WTC11 (cell line): ENCODE data around the gene PLEKHA6. TPM values are rescaled to one million over a fixed set of nuclear protein-coding genes. Genes with fewer than 3 reads are reported as not detected.

Source experiments
- ATAC-seq: fragments of 200-7000 bp; cut with Tn5 transposase; 2 replicates; pipeline ENCODE4 v1.10.0; 2021; ENCODE audit warnings: mild to moderate bottlenecking, moderate library complexity
- CTCF ChIA-PET: fragments of 300-600 bp; sonication (Branson Sonifier 250); formaldehyde crosslinking; loops from one replicate; lab custom pipeline; 2021; ENCODE audit warnings: antibody characterized with exemption; lab: Charles Lee
- POLR2A ChIA-PET: fragments of 350-600 bp; sonication (Branson Sonifier 250); formaldehyde crosslinking; loops from one replicate; lab custom pipeline; 2021; ENCODE audit warnings: antibody characterized with exemption; lab: Charles Lee
- DNase-seq: peaks from one replicate; pipeline ENCODE4 v3.0.0; 2021; ENCODE audit warnings: low spot score
- H3K27ac Mint-ChIP-seq: 2 replicates; pipeline ENCODE4 v1.8.0; 2021; ENCODE audit warnings: mixed read lengths
- H3K27me3 Mint-ChIP-seq: 2 replicates; pipeline ENCODE4 v1.8.0; 2021; ENCODE audit warnings: low read depth, mild to moderate bottlenecking, moderate library complexity, mixed read lengths
- H3K36me3 Mint-ChIP-seq: 2 replicates; pipeline ENCODE4 v1.8.0; 2021; ENCODE audit warnings: mixed read lengths
- H3K4me1 Mint-ChIP-seq: 2 replicates; pipeline ENCODE4 v1.8.0; 2022; ENCODE audit warnings: mixed read lengths
- H3K4me3 Mint-ChIP-seq: 2 replicates; pipeline ENCODE4 v1.8.0; 2021; ENCODE audit warnings: mild to moderate bottlenecking, moderate library complexity, mixed read lengths
- H3K9me3 Mint-ChIP-seq: 2 replicates; pipeline ENCODE4 v1.8.0; 2021; ENCODE audit warnings: mixed read lengths
- E2F1 ChIP-seq: sonication (generic); formaldehyde crosslinking; IDR thresholded peaks from 2 replicates; pipeline ENCODE4 v1.8.0; 2022; ENCODE audit warnings: mild to moderate bottlenecking, missing genetic modification reagents
- E2F4 ChIP-seq: sonication (generic); formaldehyde crosslinking; IDR thresholded peaks from 2 replicates; pipeline ENCODE4 v1.8.1; 2022; ENCODE audit warnings: low read depth, mild to moderate bottlenecking, moderate library complexity, missing genetic modification reagents, borderline replicate concordance
- ELF4 ChIP-seq: sonication (generic); formaldehyde crosslinking; IDR thresholded peaks from 2 replicates; pipeline ENCODE4 v1.8.1; 2022; ENCODE audit warnings: low read depth, mild to moderate bottlenecking, moderate library complexity, missing genetic modification reagents
- FOXJ3 ChIP-seq: sonication (generic); formaldehyde crosslinking; IDR thresholded peaks from 2 replicates; pipeline ENCODE4 v1.9.0; 2021; ENCODE audit warnings: missing genetic modification reagents, mild to moderate bottlenecking, borderline replicate concordance
- FOXP1 ChIP-seq: sonication (generic); formaldehyde crosslinking; IDR thresholded peaks from 2 replicates; pipeline ENCODE4 v1.8.0; 2022; ENCODE audit warnings: missing genetic modification reagents, mild to moderate bottlenecking, moderate library complexity, borderline replicate concordance
- FOXP4 ChIP-seq: sonication (generic); formaldehyde crosslinking; IDR thresholded peaks from 2 replicates; pipeline ENCODE4 v1.8.0; 2022; ENCODE audit warnings: mild to moderate bottlenecking, missing genetic modification reagents
- GTF2I ChIP-seq: fragments of 250-450 bp; sonication (Bioruptor Pico); conservative IDR thresholded peaks from 2 replicates; pipeline ENCODE4 v1.4.0; 2021; ENCODE audit warnings: mild to moderate bottlenecking
- JAZF1 ChIP-seq: fragments of 250-450 bp; sonication (Bioruptor Pico); IDR thresholded peaks from 2 replicates; pipeline ENCODE4 v1.9.0; 2021; ENCODE audit warnings: moderate library complexity, mild to moderate bottlenecking, inconsistent platforms
- MAX ChIP-seq: sonication (generic); formaldehyde crosslinking; IDR thresholded peaks from 2 replicates; pipeline ENCODE4 v1.8.0; 2022; ENCODE audit warnings: mild to moderate bottlenecking, missing genetic modification reagents
- MYBL2 ChIP-seq: sonication (generic); formaldehyde crosslinking; IDR thresholded peaks from 2 replicates; pipeline ENCODE4 v1.8.1; 2023; ENCODE audit warnings: mild to moderate bottlenecking, moderate library complexity, missing genetic modification reagents
- NFYB ChIP-seq: sonication (generic); formaldehyde crosslinking; conservative IDR thresholded peaks from 2 replicates; pipeline ENCODE4 v1.8.0; 2022; ENCODE audit warnings: low read depth, missing genetic modification reagents
- TP53 ChIP-seq: sonication (generic); formaldehyde crosslinking; IDR thresholded peaks from 2 replicates; pipeline ENCODE4 v1.8.1; 2023; ENCODE audit warnings: mild to moderate bottlenecking, missing genetic modification reagents
- USF2 ChIP-seq: sonication (generic); formaldehyde crosslinking; IDR thresholded peaks from 2 replicates; pipeline ENCODE4 v1.8.1; 2023; ENCODE audit warnings: mild to moderate bottlenecking, missing genetic modification reagents, moderate library complexity
- ZBTB21 ChIP-seq: sonication (generic); formaldehyde crosslinking; IDR thresholded peaks from 2 replicates; pipeline ENCODE4 v1.8.1; 2023; ENCODE audit warnings: mild to moderate bottlenecking, missing genetic modification reagents, borderline replicate concordance
- ZNF263 ChIP-seq: sonication (generic); formaldehyde crosslinking; IDR thresholded peaks from 2 replicates; pipeline ENCODE4 v1.8.1; 2022; ENCODE audit warnings: low read depth, mild to moderate bottlenecking, moderate library complexity, missing genetic modification reagents
- ZNF317 ChIP-seq: sonication (generic); formaldehyde crosslinking; IDR thresholded peaks from 2 replicates; pipeline ENCODE4 v1.8.1; 2023; ENCODE audit warnings: low read depth, mild to moderate bottlenecking, moderate library complexity, missing genetic modification reagents, borderline replicate concordance
- total RNA-seq: library from RNA; stranded (reverse); gene quantifications from 3 replicates; pipeline ENCODE4 v1.2.3, GENCODE V29; 2021
- TF ChIP-seq, protein P1 (sequence below): fragments of 250-450 bp; sonication (Bioruptor Pico); IDR thresholded peaks from 2 replicates; pipeline ENCODE4 v1.9.0; 2021; ENCODE audit warnings: mild to moderate bottlenecking, borderline replicate concordance
- TF ChIP-seq, protein P2 (sequence below): sonication (generic); formaldehyde crosslinking; IDR thresholded peaks from 2 replicates; pipeline ENCODE4 v1.8.1; 2023; ENCODE audit warnings: mild to moderate bottlenecking, moderate library complexity, missing genetic modification reagents
- TF ChIP-seq, protein P3 (sequence below): sonication (generic); formaldehyde crosslinking; conservative IDR thresholded peaks from 2 replicates; pipeline ENCODE4 v1.8.1; 2022; ENCODE audit warnings: mild to moderate bottlenecking, missing genetic modification reagents
- TF ChIP-seq, protein P4 (sequence below): fragments of 250-450 bp; sonication (Bioruptor Pico); IDR thresholded peaks from 2 replicates; pipeline ENCODE4 v2.1.2; 2022; ENCODE audit warnings: mild to moderate bottlenecking, moderate library complexity

PLEKHA6 gene
- total RNA-seq, 1 experiment from 2014 or later, result 11.6 TPM

DNA sequence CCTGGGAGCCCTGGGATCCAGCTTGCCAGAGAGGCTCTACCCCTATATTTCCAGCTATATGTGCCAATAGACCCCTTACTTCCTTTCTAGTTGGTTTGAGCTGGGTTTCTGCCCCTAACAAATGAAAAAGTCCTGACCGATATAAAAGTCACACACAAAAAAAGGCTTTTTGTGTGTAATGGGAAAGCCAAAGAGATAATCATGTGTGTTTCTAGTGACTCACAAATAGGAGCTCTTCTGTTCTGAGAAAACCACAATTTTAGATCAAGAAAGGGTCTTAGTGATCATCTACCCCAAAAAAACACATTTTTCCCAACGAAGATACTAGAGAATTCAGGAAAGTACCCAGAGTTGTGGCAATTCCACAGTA is 23.0 kb upstream of the PLEKHA6 start:
- no peak overlapping the region for H3K4me3 Mint-ChIP-seq
- DNase-seq (no peak), ATAC-seq (no peak)
- H3K27me3 Mint-ChIP-seq, result peaks cover 35% of the 10 kb centered on the region
- CTCF ChIA-PET, result interaction anchor here (0.7 to 7.3 kb wide), 4 partner anchors 15 to 220 kb away, joined by 3 to 105 read pairs (median 3); no protein-coding TSS in a partner anchor
- TF ChIP-seq E2F4 (CRISPR knock-in tag) (no peak), NFYB (CRISPR knock-in tag) (no peak), JAZF1 (CRISPR knock-in tag) (no peak), ZNF317 (no peak), TP53 (CRISPR knock-in tag) (no peak), ZNF263 (CRISPR knock-in tag) (no peak), FOXP4 (CRISPR knock-in tag) (no peak), FOXJ3 (CRISPR knock-in tag) (no peak), ZBTB21 (no peak), USF2 (CRISPR knock-in tag) (no peak), MAX (CRISPR knock-in tag) (no peak), GTF2I (no peak), FOXP1 (CRISPR knock-in tag) (no peak), MYBL2 (no peak), ELF4 (CRISPR knock-in tag) (no peak), E2F1 (CRISPR knock-in tag) (no peak)
- TF ChIP-seq, protein P1, sequence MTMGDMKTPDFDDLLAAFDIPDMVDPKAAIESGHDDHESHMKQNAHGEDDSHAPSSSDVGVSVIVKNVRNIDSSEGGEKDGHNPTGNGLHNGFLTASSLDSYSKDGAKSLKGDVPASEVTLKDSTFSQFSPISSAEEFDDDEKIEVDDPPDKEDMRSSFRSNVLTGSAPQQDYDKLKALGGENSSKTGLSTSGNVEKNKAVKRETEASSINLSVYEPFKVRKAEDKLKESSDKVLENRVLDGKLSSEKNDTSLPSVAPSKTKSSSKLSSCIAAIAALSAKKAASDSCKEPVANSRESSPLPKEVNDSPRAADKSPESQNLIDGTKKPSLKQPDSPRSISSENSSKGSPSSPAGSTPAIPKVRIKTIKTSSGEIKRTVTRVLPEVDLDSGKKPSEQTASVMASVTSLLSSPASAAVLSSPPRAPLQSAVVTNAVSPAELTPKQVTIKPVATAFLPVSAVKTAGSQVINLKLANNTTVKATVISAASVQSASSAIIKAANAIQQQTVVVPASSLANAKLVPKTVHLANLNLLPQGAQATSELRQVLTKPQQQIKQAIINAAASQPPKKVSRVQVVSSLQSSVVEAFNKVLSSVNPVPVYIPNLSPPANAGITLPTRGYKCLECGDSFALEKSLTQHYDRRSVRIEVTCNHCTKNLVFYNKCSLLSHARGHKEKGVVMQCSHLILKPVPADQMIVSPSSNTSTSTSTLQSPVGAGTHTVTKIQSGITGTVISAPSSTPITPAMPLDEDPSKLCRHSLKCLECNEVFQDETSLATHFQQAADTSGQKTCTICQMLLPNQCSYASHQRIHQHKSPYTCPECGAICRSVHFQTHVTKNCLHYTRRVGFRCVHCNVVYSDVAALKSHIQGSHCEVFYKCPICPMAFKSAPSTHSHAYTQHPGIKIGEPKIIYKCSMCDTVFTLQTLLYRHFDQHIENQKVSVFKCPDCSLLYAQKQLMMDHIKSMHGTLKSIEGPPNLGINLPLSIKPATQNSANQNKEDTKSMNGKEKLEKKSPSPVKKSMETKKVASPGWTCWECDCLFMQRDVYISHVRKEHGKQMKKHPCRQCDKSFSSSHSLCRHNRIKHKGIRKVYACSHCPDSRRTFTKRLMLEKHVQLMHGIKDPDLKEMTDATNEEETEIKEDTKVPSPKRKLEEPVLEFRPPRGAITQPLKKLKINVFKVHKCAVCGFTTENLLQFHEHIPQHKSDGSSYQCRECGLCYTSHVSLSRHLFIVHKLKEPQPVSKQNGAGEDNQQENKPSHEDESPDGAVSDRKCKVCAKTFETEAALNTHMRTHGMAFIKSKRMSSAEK (CRISPR knock-in tag), result no peak
- TF ChIP-seq, protein P2, sequence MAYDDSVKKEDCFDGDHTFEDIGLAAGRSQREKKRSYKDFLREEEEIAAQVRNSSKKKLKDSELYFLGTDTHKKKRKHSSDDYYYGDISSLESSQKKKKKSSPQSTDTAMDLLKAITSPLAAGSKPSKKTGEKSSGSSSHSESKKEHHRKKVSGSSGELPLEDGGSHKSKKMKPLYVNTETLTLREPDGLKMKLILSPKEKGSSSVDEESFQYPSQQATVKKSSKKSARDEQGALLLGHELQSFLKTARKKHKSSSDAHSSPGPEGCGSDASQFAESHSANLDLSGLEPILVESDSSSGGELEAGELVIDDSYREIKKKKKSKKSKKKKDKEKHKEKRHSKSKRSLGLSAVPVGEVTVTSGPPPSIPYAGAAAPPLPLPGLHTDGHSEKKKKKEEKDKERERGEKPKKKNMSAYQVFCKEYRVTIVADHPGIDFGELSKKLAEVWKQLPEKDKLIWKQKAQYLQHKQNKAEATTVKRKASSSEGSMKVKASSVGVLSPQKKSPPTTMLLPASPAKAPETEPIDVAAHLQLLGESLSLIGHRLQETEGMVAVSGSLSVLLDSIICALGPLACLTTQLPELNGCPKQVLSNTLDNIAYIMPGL (CRISPR knock-in tag), result no peak
- TF ChIP-seq, protein P3, sequence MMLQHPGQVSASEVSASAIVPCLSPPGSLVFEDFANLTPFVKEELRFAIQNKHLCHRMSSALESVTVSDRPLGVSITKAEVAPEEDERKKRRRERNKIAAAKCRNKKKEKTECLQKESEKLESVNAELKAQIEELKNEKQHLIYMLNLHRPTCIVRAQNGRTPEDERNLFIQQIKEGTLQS (CRISPR knock-in tag), result no peak
- TF ChIP-seq, protein P4, sequence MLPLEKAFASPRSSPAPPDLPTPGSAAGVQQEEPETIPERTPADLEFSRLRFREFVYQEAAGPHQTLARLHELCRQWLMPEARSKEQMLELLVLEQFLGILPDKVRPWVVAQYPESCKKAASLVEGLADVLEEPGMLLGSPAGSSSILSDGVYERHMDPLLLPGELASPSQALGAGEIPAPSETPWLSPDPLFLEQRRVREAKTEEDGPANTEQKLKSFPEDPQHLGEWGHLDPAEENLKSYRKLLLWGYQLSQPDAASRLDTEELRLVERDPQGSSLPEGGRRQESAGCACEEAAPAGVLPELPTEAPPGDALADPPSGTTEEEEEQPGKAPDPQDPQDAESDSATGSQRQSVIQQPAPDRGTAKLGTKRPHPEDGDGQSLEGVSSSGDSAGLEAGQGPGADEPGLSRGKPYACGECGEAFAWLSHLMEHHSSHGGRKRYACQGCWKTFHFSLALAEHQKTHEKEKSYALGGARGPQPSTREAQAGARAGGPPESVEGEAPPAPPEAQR (CRISPR knock-in tag), result no peak
- no peak overlapping the region for H3K27ac Mint-ChIP-seq
- peaks cover 5% of the 10 kb centered on the region; the same call in 1 of the 2 replicates for H3K4me1 Mint-ChIP-seq
- H3K9me3 Mint-ChIP-seq, result no peaks in the 10 kb centered on the region
- POLR2A ChIA-PET, result no interaction called here
- H3K36me3 Mint-ChIP-seq, result no peaks in the 10 kb centered on the region
